BE2C (cell line): ENCODE results near the gene FAM181A.
A peak's percentile ranks its signal among the peaks of the same experiment; 100 is the strongest.

ENCODE experiments used
- DNase-seq: peaks from one replicate; pipeline ENCODE4 v3.0.0-alpha.2; 2020
- H3K27me3 ChIP-seq: fragments of 250-450 bp; sonication (Bioruptor Pico); 2 replicates; pipeline ENCODE4 v1.5.1; 2020; ENCODE audit warnings: mild to moderate bottlenecking
- H3K36me3 ChIP-seq: fragments of 250-450 bp; sonication (Bioruptor Pico); 2 replicates; pipeline ENCODE4 v1.5.1; 2020; ENCODE audit warnings: mild to moderate bottlenecking
- H3K4me1 ChIP-seq: fragments of 250-450 bp; sonication (Bioruptor Pico); 2 replicates; pipeline ENCODE4 v1.5.1; 2020
- H3K4me3 ChIP-seq: 2 replicates; pipeline ENCODE4 v1.5.1; 2011; ENCODE audit warnings: low read depth, low read length
- H3K9me3 ChIP-seq: fragments of 250-450 bp; sonication (Bioruptor Pico); 2 replicates; pipeline ENCODE4 v1.5.1; 2020
- CTCF ChIP-seq: IDR thresholded peaks from 2 replicates; pipeline ENCODE4 v1.5.1; 2012; ENCODE audit warnings: mild to moderate bottlenecking, low read depth, low read length

The FAM181A gene

GRCh38 chr14:93949511-93950075 lies 22.4 kb downstream of the FAM181A start:
- no peaks in the 10 kb centered on the region for H3K36me3 ChIP-seq
- DNase-seq = no peak
- no peaks in the 10 kb centered on the region for H3K9me3 ChIP-seq
- H3K4me3 ChIP-seq = no peak overlapping the region
- H3K4me1 ChIP-seq = no peaks in the 10 kb centered on the region
- no peaks in the 10 kb centered on the region for H3K27me3 ChIP-seq
- no peak for TF ChIP-seq CTCF

GRCh38 chr14:93950948-93951634 lies 23.9 kb downstream of the FAM181A start:
- H3K9me3 ChIP-seq = no peaks in the 10 kb centered on the region
- H3K4me3 ChIP-seq = no peak overlapping the region
- H3K27me3 ChIP-seq = no peaks in the 10 kb centered on the region
- H3K36me3 ChIP-seq = no peaks in the 10 kb centered on the region
- no peak for TF ChIP-seq CTCF
- H3K4me1 ChIP-seq = no peaks in the 10 kb centered on the region
- no peak for DNase-seq

GRCh38 chr14:93951635-93952540 lies 24.7 kb downstream of the FAM181A start:
- H3K4me3 ChIP-seq = no peak overlapping the region
- H3K9me3 ChIP-seq = no peaks in the 10 kb centered on the region
- no peaks in the 10 kb centered on the region for H3K36me3 ChIP-seq
- no peak for DNase-seq
- TF ChIP-seq CTCF = no peak
- no peaks in the 10 kb centered on the region for H3K4me1 ChIP-seq
- no peaks in the 10 kb centered on the region for H3K27me3 ChIP-seq

- Histone ChIP-seq H3K4me3 (no peak overlapping the region), H3K27me3 (no peaks in the 10 kb centered on the region), H3K4me1 (no peaks in the 10 kb centered on the region), H3K36me3 (no peaks in the 10 kb centered on the region), H3K9me3 (no peaks in the 10 kb centered on the region)
- no peak for DNase-seq
- no peak for TF ChIP-seq CTCF
Observed at GRCh38 chr14:93952829-93953228, 25.7 kb downstream of the FAM181A start.

GRCh38 chr14:93953263-93953662 lies 26.1 kb downstream of the FAM181A start:
- no peak overlapping the region for H3K4me3 ChIP-seq
- no peaks in the 10 kb centered on the region for H3K4me1 ChIP-seq
- no peaks in the 10 kb centered on the region for H3K36me3 ChIP-seq
- H3K9me3 ChIP-seq = no peaks in the 10 kb centered on the region
- TF ChIP-seq CTCF = peak; percentile 56
- DNase-seq = peak; percentile 60
- H3K27me3 ChIP-seq = no peaks in the 10 kb centered on the region
